HG03039 (cell line): Measurements from ENCODE around the gene ZNF335.
"Not testable (repeated sequence)": the region's sequence is repeated elsewhere in the genome, so short reads cannot be mapped to it uniquely, and the experiment has no call there.

Experiments
- ATAC-seq: cut with Tn5 transposase; IDR thresholded peaks from one replicate; pipeline ENCODE4 v1.9.1; 2021; ENCODE audit warnings: mild to moderate bottlenecking, moderate library complexity; ENCODE audit not compliant: unreplicated experiment

The ZNF335 gene

GRCh38 chr20:46004187-46004586 lies 32.2 kb upstream of the ZNF335 start:
- ATAC-seq, result no peak

GRCh38 chr20:46002008-46002407 lies 30.0 kb upstream of the ZNF335 start:
- no peak for ATAC-seq

GRCh38 chr20:46001498-46001897 lies 29.5 kb upstream of the ZNF335 start:
- no peak for ATAC-seq

GRCh38 chr20:46000262-46000996 lies 28.4 kb upstream of the ZNF335 start:
- ATAC-seq, result no peak

GRCh38 chr20:45999557-46000261 lies 27.7 kb upstream of the ZNF335 start:
- no peak for ATAC-seq

GRCh38 chr20:45998761-45999160 lies 26.8 kb upstream of the ZNF335 start:
- ATAC-seq, result no peak

- ATAC-seq, result no peak
Measured at GRCh38 chr20:45998337-45998736, 26.3 kb upstream of the ZNF335 start.

- no peak for ATAC-seq
Measured at GRCh38 chr20:45997187-45997586, 25.2 kb upstream of the ZNF335 start.

GRCh38 chr20:45995495-45996097 lies 23.6 kb upstream of the ZNF335 start:
- not testable (repeated sequence) for ATAC-seq

GRCh38 chr20:45994761-45995493 lies 22.9 kb upstream of the ZNF335 start:
- ATAC-seq, result no peak

GRCh38 chr20:45993197-45993951 lies 21.4 kb upstream of the ZNF335 start:
- no peak for ATAC-seq

- no peak for ATAC-seq
Measured at GRCh38 chr20:45991616-45992015, 19.6 kb upstream of the ZNF335 start.

GRCh38 chr20:45988830-45989229 lies 16.8 kb upstream of the ZNF335 start:
- not testable (repeated sequence) for ATAC-seq

- no peak for ATAC-seq
Measured at GRCh38 chr20:45987108-45987780, 15.2 kb upstream of the ZNF335 start.

GRCh38 chr20:45985573-45985972 lies 13.6 kb upstream of the ZNF335 start:
- no peak for ATAC-seq

- ATAC-seq, result no peak
Measured at GRCh38 chr20:45983279-45983743, 11.3 kb upstream of the ZNF335 start.

- ATAC-seq, result no peak
Measured at GRCh38 chr20:45981261-45981660, 9.3 kb upstream of the ZNF335 start.

- no peak for ATAC-seq
Measured at GRCh38 chr20:45976086-45976485, 4.1 kb upstream of the ZNF335 start.

- no peak for ATAC-seq
Measured at GRCh38 chr20:45975686-45976085, 3.7 kb upstream of the ZNF335 start.
